ENCODE measurements around the gene PPP3CA.

The PPP3CA gene

GRCh38 chr4:101347267-101347556 is at the start of gene PPP3CA:
PPP3CA (minus strand) TSS chr4:101347526.
- no peak for DNase-seq

- no peak for DNase-seq
Measured at GRCh38 chr4:101393256-101393655, 45.9 kb upstream of the PPP3CA start.

- no peak for DNase-seq
Measured at GRCh38 chr4:101370663-101371210, 23.4 kb upstream of the PPP3CA start.

GRCh38 chr4:101367201-101367600 is 19.9 kb upstream of the PPP3CA start:
- DNase-seq: no peak

GRCh38 chr4:101366331-101366730 is 19.0 kb upstream of the PPP3CA start:
- no peak for DNase-seq

- DNase-seq: no peak
Measured at GRCh38 chr4:101357751-101358150, 10.4 kb upstream of the PPP3CA start.

- no peak for DNase-seq
Measured at GRCh38 chr4:101356928-101357327, 9.6 kb upstream of the PPP3CA start.

- no peak for DNase-seq
Measured at GRCh38 chr4:101355767-101356702, 8.7 kb upstream of the PPP3CA start.

GRCh38 chr4:101355246-101355645 is 7.9 kb upstream of the PPP3CA start:
- no peak for DNase-seq

- no peak for DNase-seq
Measured at GRCh38 chr4:101349801-101350064, 2.4 kb upstream of the PPP3CA start.

GRCh38 chr4:101348995-101349800 is 1.9 kb upstream of the PPP3CA start:
- DNase-seq: no peak

GRCh38 chr4:101348367-101348827 is 1.1 kb upstream of the PPP3CA start:
- no peak for DNase-seq

GRCh38 chr4:101347557-101348366 is 436 bp upstream of the PPP3CA start:
- peak; percentile 99 for DNase-seq

- peak; percentile 66 for DNase-seq
Measured at GRCh38 chr4:101346351-101347266, 717 bp downstream of the PPP3CA start.

- DNase-seq: peak; percentile 79
Measured at GRCh38 chr4:101345596-101346350, 1.6 kb downstream of the PPP3CA start.

GRCh38 chr4:101345271-101345595 is 2.1 kb downstream of the PPP3CA start:
- DNase-seq: no peak

GRCh38 chr4:101339332-101339731 is 8.0 kb downstream of the PPP3CA start:
- no peak for DNase-seq

GRCh38 chr4:101337688-101338087 is 9.6 kb downstream of the PPP3CA start:
- DNase-seq: no peak

GRCh38 chr4:101334963-101335572 is 12.3 kb downstream of the PPP3CA start:
- peak; percentile 21 for DNase-seq

- DNase-seq: no peak
Measured at GRCh38 chr4:101332424-101332823, 14.9 kb downstream of the PPP3CA start.

- no peak for DNase-seq
Measured at GRCh38 chr4:101331017-101331416, 16.3 kb downstream of the PPP3CA start.

Data from CD4-positive, alpha-beta T cell treated with Interleukin-21 for 1 hour (primary cell).